ENCODE results near the gene KIF26A.
"Not testable (repeated sequence)": the region's sequence is repeated elsewhere in the genome, so short reads cannot be mapped to it uniquely, and the experiment has no call there.

Gene KIF26A

GRCh38 chr14:104145826-104146601 lies 7.6 kb downstream of the KIF26A start:
- DNase-seq: no peak

GRCh38 chr14:104146651-104147345 lies 8.4 kb downstream of the KIF26A start:
- DNase-seq: no peak

- DNase-seq: no peak
Observed at GRCh38 chr14:104147346-104148125, 9.1 kb downstream of the KIF26A start.

- no peak for DNase-seq
Observed at GRCh38 chr14:104148433-104149277, 10.3 kb downstream of the KIF26A start.

GRCh38 chr14:104149278-104149595 lies 10.8 kb downstream of the KIF26A start:
- DNase-seq: no peak

- DNase-seq: no peak
Observed at GRCh38 chr14:104149617-104150135, 11.3 kb downstream of the KIF26A start.

- DNase-seq: no peak
Observed at GRCh38 chr14:104150136-104151025, 12.0 kb downstream of the KIF26A start.

GRCh38 chr14:104151026-104151381 lies 12.6 kb downstream of the KIF26A start:
- no peak for DNase-seq

GRCh38 chr14:104151566-104152245 lies 13.3 kb downstream of the KIF26A start:
- DNase-seq: no peak

- DNase-seq: no peak
Observed at GRCh38 chr14:104152246-104152575, 13.8 kb downstream of the KIF26A start.

- no peak for DNase-seq
Observed at GRCh38 chr14:104152686-104153393, 14.5 kb downstream of the KIF26A start.

GRCh38 chr14:104153394-104153755 lies 15.0 kb downstream of the KIF26A start:
- DNase-seq: not testable (repeated sequence)

- DNase-seq: no peak
Observed at GRCh38 chr14:104154246-104154645, 15.9 kb downstream of the KIF26A start.

GRCh38 chr14:104155513-104155912 lies 17.1 kb downstream of the KIF26A start:
- DNase-seq: no peak

GRCh38 chr14:104156142-104156541 lies 17.8 kb downstream of the KIF26A start:
- no peak for DNase-seq

GRCh38 chr14:104157016-104157928 lies 18.9 kb downstream of the KIF26A start:
- no peak for DNase-seq

GRCh38 chr14:104158827-104159798 lies 20.7 kb downstream of the KIF26A start:
- no peak for DNase-seq

- DNase-seq: no peak
Observed at GRCh38 chr14:104159990-104160389, 21.6 kb downstream of the KIF26A start.
